Measurements from ENCODE around the gene RGL3. TPM values are rescaled to one million over a fixed set of nuclear protein-coding genes. Genes with fewer than 3 reads are reported as not detected.
A peak's percentile ranks its signal among the peaks of the same experiment; 100 is the strongest.

Gene RGL3
- total and polyA plus RNA-seq, 2 of the 4 experiments (the other 2 are of a cell fraction) = 0.18 to 0.62 TPM

DNA sequence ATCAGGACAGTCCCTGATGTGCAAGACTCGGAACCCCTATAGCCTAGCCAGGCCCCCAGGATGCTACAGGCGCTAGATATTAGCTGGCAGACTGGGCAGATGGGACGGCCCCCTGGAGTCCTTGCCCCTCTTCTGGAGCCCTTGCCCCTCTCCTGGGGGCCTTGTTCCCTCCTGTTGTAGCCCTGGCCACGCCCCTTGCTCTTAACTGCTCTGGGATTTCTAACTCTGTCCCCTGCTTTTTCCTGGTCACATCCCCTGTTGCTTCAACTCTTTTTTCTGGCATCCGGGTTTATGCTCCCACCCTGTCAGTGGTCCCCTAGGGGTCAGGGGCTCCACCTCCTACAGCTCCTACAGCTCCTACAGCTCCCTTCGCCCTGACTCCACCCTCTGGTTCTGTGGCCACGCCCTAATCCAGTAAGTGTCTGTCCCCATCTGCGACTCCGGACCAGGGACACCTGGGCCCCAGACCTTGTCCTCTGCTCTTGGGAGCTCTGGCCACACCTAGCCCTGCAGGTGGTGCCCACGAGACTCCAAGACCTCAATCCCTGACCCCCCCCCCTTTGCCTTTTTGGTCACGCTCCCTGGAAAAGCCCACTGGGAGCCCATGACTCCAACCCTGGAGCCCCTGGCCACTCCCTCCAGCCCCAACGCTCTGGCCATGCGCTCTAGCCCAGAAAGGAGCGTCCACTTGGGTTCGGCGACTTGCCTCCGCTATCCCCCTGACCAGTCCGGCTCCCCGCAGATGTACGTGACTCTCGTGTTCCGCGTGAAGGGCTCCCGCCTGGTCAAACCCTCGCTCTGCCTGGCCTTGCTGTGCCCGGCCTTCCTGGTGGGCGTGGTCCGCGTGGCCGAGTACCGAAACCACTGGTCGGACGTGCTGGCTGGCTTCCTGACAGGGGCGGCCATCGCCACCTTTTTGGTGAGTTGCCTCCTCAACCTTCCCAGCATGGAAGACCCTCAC lies 57.1 kb downstream of the RGL3 start:
- CTCF ChIA-PET = no interaction called here
- no peak overlapping the region for H3K23ac ChIP-seq (ENCODE audit: low read depth, low read length)
- H2BK15ac ChIP-seq (ENCODE audit: low read depth, low read length) = no peak overlapping the region
- no peak overlapping the region for H4K5ac ChIP-seq (ENCODE audit: low read depth, low read length)
- H3K79me1 ChIP-seq (ENCODE audit: low read depth in 1 of 2, low read length in 2 of 2) = 0 out of 4 replicates have a peak, but pooled peaks cover 0 to 4% of the 10 kb centered on the region in 2 experiments
- no peak for ATAC-seq (ENCODE audit: low read depth)
- H3K9me3 ChIP-seq (ENCODE audit: control insufficient read depth, insufficient read depth, low read length) = no peaks in the 10 kb centered on the region
- H2BK120ac ChIP-seq (ENCODE audit: low read depth, low read length) = no peak overlapping the region
- BruUV-seq (replicated peaks) = no TSS peak
- no peak overlapping the region for H3K9ac ChIP-seq (ENCODE audit: low read depth, low read length)
- peak overlapping the region; percentile 28 for H2AK9ac ChIP-seq (replicated peaks; ENCODE audit: low read depth, low read length, poor library complexity)
- no peak overlapping the region for H3K56ac ChIP-seq (ENCODE audit: extremely low read depth, insufficient read depth, low read length)
- peak overlapping the region; percentile 32 for H2AFZ ChIP-seq (replicated peaks; ENCODE audit: low read length, poor library complexity)
- no peak overlapping the region for H4K91ac ChIP-seq (ENCODE audit: insufficient read depth, low read depth, low read length)
- no peak overlapping the region for H3K27ac ChIP-seq (ENCODE audit: insufficient read depth, low read length)
- no peak overlapping the region for H2AK5ac ChIP-seq (ENCODE audit: low read depth, low read length)
- H3K27me3 ChIP-seq (ENCODE audit: control insufficient read depth, insufficient read depth, low read length) = no peaks in the 10 kb centered on the region
- no peak overlapping the region for H3K4ac ChIP-seq (ENCODE audit: low read depth, low read length)
- TF ChIP-seq NFE2L2 (IDR thresholded peaks at IDR 0.05; ENCODE audit: low read depth, low read length) = no peak
- TF ChIP-seq MXI1 (IDR thresholded peaks at IDR 0.05; ENCODE audit: borderline replicate concordance, low read depth, low read length) = no peak
- TF ChIP-seq CEBPB (IDR thresholded peaks at IDR 0.05; ENCODE audit: low read depth, low read length) = no peak
- TF ChIP-seq RCOR1 (IDR thresholded peaks at IDR 0.05; ENCODE audit: insufficient replicate concordance, low read length) = no peak
- TF ChIP-seq MAFK (IDR thresholded peaks at IDR 0.05; ENCODE audit: low read depth, low read length) = no peak
- TF ChIP-seq, protein P1, sequence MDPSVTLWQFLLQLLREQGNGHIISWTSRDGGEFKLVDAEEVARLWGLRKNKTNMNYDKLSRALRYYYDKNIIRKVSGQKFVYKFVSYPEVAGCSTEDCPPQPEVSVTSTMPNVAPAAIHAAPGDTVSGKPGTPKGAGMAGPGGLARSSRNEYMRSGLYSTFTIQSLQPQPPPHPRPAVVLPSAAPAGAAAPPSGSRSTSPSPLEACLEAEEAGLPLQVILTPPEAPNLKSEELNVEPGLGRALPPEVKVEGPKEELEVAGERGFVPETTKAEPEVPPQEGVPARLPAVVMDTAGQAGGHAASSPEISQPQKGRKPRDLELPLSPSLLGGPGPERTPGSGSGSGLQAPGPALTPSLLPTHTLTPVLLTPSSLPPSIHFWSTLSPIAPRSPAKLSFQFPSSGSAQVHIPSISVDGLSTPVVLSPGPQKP (IDR thresholded peaks at IDR 0.05; ENCODE audit: borderline replicate concordance, low read depth, low read length) = no peak
- TF ChIP-seq RAD21 (IDR thresholded peaks at IDR 0.05; ENCODE audit: low read length) = no peak
- no peak for TF ChIP-seq SMC3 (IDR thresholded peaks at IDR 0.05; ENCODE audit: low read depth, low read length)
- H3K18ac ChIP-seq (ENCODE audit: low read depth, low read length) = no peak overlapping the region
- intact Hi-C loops (cut with micrococcal nuclease) = no loop called here
- H3K14ac ChIP-seq (replicated peaks; ENCODE audit: low read depth, low read length) = no peak overlapping the region
- H3K36me3 ChIP-seq (ENCODE audit: control insufficient read depth, insufficient read depth, low read length) = peaks cover 39% of the 10 kb centered on the region
- no peak overlapping the region for H4K8ac ChIP-seq (ENCODE audit: low read depth in 2 of 2, low read length in 2 of 2)
- POLR2A ChIA-PET (ENCODE audit: unreplicated experiment) = interaction anchor here (0.8 kb wide), 1 partner anchor 44 kb away, joined by 3 read pairs; no protein-coding TSS in a partner anchor
- no peaks in the 10 kb centered on the region for H3K4me1 ChIP-seq (ENCODE audit: control insufficient read depth, insufficient read depth, low read length)
- H4K20me1 ChIP-seq (ENCODE audit: insufficient read depth, low read length) = peaks cover 4% of the 10 kb centered on the region
- H2BK5ac ChIP-seq (ENCODE audit: low read depth, low read length, poor library complexity, severe bottlenecking) = no peak overlapping the region
- H2BK20ac ChIP-seq (ENCODE audit: low read depth, low read length) = no peak overlapping the region
- dilution Hi-C loops (cut with HindIII; ENCODE audit: low sequenced_read_pairs, unreplicated experiment) = no loop called here
- H3K9me1 ChIP-seq (ENCODE audit: insufficient read depth, low read length) = peaks cover 12% of the 10 kb centered on the region; the same call in 1 of the 2 replicates
- no peak overlapping the region for H3K4me2 ChIP-seq (ENCODE audit: low read depth, low read length)
- in situ Hi-C loops (cut with MboI; ENCODE audit: low sequenced_read_pairs) = no loop called here
- H3K4me3 ChIP-seq (ENCODE audit: insufficient read depth, low read depth, low read length) = no peak overlapping the region
- no peak for DNase-seq
- WGBS, 2 experiments (ENCODE audit: extremely low coverage in 2 of 2, insufficient read length in 1 of 2) = 73% methylated on average over 25 of the region's 35 CpGs; no CpG with 5 or more reads in 1 of the 2 experiments

Measured in IMR-90 (cell line).